GM18499 (cell line): ENCODE data around the gene FMNL1.

Experiments used
- ATAC-seq: cut with Tn5 transposase; IDR thresholded peaks from one replicate; pipeline ENCODE4 v1.9.1; 2021; ENCODE audit warnings: moderate number of reproducible peaks; ENCODE audit not compliant: insufficient read depth, unreplicated experiment

Gene FMNL1

DNA sequence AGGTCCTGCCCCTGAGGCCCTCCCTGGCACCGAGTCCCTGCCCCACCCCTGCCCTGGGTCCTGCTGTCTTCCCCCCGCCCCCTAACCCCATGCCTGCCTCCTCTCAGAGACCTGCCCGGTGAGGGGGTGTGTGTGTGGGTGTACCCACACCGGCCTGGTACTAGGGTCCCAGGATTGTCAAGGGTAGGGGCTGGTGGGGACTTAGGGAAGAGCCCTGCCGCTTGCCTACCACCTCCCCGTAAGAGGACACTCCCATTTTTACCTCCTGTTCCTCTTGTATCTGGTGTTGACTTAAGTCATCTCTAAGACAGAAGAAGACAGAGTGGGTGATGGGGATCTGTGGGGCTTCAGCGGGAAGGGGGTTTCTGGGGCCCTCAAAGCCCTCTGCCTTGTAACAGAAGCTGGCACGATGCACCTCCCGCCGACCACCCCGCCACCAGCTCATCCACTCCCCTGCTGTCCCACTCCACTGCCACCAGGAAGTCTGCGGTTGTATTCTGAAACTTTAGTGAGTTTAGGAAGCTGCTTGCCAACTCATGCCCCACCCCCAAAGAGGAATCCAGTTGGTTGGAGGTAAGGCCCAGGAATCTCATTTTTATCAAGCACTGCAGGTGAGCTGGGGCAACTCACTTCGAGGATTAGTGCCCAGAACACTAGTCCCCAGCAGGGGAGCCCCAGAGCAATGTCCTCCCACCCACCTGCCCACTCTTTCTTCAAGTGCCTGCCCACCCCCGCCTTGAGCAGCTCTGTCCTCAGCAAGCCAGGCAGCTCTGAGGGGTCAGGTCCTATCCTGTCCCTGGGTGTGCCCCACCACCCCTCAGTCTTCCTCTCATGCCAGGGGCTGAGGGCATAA lies 34.7 kb downstream of the FMNL1 start:
- ATAC-seq, result no peak

DNA sequence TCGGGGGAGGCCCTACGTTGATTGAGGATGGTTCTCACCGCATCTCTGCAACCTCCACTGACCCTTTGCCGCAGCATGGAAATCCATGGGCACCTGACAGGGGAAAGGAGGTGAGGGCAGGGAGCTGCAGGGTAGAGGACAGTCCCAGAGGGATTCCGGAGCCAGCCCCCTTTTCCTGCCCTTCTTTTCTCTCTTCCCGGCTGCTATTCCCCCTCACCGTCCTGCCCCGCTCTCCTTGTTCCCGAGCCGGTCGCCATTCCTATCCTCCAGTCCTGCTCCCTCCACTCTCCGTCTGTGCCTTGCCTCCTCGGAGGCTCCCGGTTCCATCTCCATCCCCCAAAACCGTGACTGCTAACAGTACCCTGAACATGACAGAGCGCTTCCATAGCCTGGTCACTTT lies 35.4 kb downstream of the FMNL1 start:
- no peak for ATAC-seq

DNA sequence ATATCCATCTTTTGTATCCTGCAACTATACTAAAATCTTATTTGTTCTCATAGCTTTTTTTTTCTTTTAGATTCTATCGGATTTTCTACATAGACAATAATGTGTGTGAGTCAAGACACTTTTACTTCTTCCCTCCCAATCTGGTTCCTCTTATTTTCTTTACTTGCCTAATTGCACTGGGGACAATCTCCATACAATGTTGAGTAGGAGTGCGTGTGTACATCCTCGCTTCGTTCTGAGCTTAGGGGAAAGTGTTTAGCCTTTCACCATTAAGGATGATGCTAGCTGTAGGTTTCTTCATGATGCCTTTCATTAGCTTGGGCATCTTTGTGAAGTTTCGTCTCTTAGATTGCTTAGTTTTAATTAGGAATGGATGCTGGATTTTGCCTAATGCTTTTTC lies 37.3 kb downstream of the FMNL1 start:
- ATAC-seq, result no peak

DNA sequence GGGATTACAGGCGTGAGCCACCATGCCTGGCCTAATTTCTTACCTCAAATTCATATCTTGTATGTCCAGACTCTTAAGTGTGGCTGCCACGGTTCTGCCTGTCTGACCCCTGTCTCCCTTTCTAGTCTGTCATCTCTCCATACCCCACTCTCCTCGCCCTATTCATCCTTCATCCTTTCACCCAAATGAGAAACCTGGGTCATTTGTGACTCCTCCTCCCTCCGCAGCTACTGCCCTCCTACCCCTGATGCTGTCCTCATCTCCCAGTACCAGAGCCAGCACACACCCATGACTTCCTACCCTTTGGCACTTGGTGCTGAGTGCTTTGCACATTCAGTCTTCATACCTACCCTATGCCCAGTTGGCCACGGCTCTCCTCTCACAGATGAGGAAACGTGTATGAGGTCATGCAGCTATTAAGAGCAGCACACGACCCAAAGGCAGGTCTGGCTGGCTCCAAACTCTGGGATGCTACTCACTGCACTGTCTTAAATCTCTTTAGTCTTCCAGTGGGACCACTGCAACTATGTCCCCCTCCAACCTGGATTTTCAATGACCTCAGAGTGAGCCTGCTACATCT lies 38.6 kb downstream of the FMNL1 start:
- no peak for ATAC-seq

DNA sequence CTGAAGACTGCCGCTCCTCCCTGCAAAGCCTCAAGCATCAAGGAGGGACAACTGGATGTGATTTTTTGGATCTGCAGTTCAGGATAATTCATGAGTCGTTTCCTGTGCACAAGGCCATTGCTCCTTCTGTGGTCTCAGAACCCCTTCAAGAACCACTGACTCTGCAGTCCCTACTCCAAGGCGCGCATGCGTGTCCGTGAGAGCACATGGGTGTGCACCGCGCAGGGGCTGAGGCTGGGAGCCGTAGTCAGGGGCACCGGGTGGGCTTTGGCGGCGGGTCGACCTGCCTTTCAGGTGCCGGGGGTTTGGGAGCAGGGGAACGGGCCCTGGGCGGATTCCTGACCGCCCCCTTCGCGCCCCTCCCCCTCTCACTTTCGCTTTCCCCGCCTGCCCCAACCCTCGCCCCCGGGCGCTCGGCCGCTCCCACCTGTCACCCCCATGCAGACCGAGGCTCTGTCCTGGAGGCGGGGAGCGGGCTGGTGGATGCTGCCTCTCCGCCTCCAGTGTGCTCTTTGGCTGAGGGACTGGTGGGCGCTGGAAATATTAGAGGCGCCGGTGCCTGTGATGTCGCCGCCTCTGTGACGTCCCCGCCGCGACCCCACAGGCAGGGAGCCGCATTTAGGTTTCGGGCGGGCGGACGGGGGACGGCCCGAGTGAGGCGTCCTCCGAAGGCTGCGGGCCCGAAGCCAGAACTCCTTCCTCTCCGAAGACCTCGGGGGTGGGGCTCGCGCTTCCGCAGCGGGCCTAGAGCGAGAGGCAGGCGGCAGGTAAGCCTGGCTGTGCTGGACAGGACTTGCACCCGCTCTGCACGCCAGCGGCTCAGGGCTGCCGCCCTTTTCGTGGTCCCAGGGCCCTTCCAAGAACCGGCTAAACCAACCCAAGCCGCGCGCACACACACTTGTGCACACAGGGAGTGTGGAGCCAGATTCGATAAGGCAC lies 40.2 kb downstream of the FMNL1 start, which contains the start of gene SPATA32:
TSS of gene SPATA32 (minus strand) at position 518 of the 939 bp plus-strand sequence. CDS start at position 440, 78 bp downstream.
- no peak for ATAC-seq

DNA sequence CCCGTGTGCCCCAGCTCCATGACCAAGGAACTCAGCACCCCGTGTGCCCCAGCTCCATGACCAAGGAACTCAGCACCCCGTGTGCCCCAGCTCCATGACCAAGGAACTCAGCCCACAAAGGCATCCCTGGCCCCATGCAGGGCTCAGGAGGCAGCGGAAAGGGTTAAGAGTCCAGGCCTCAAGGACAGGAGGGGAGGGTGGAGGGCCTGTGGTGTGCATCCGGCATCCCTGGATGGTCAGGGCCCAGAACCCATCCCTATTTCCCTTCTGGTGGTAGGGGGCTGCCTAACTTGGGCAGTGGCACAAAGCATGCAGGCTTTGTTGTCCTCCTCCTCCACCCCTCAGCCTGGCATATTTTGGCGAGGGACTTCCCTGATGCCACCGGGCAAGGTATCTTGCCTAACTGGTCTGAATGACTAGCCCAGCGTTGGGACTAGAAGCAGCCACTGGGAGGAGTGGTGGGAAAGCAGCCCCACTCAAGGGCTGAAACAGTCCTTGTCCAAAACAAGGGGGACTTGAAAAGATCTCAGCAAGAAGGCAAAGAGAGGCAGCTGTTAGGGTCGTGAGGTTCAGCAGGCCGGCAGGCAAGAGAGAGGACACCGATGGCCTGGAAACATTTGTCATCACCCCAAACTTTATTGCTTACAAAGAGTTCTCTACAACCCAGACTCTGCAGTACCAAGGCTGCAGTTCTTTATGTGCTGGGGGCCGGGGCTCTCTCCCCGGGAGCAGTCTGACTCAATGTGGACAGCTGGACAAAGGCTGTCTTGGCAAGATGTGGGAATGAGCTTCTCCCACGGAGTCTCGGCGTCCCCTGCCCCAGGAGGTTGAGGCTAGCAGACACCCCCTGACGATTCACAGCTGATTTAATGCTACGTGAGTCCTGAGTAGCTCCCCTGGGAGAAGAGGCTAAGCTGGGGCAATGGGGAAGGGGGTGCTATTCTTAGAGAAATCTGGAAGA lies 41.1 kb downstream of the FMNL1 start:
- ATAC-seq, result no peak

DNA sequence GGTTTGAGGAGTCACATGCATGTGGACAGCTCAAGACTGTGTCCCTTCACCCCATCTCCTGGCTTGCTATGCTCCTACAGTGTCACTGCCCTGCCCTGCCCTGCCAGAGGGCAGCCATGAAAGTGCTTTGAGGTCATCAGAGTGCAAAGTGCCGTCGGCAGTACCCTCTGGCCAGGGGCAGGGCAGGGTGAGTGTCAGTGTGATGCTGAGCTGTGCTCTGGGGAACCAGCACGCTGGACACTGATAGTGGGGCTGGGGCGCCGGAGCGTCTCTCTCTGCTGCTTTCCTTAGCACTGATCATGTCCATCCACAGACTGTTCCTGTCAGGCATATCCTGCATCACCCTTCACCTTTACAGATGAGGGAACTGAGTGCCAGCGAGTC lies 41.8 kb downstream of the FMNL1 start:
- no peak for ATAC-seq

DNA sequence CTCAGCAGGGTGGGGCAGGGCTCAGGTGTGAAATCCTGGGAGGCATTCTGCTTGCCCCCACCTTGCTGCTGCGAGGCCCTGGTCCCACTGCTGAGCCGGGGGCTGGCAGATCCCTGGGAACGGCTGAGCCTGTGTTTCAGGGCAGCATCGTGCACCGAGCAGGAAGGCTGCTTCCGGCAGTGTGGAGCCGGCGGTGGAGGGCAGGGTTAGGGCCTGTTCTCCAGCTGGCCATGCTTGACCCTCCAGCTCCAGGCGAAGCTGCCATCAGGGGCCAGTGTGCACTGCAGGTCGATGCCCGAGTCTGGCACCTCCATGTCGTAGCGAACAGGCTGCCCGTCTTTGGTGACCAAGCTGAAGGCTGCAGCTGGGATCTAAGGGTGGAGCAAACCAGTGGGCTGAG lies 42.7 kb downstream of the FMNL1 start:
- no peak for ATAC-seq

DNA sequence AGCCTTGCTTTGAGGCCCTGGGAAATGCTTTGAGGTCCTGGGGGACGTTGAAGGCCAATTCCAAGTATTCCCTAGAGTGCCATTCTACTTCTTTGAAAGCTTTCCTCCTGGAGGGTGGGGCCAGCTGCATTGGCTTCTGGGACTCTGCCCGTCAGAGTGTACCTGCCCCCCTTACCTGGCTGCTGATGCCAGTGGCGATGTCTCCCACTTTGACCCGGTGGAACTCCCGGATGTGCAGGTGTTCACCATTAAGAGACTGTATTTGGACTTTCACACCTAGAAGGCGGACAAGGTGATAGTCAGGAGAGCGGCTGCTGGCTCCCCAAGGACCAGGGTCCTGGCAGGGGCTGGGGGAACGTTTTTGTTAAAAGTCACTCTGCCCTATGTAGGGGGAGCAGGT lies 43.3 kb downstream of the FMNL1 start:
- no peak for ATAC-seq

DNA sequence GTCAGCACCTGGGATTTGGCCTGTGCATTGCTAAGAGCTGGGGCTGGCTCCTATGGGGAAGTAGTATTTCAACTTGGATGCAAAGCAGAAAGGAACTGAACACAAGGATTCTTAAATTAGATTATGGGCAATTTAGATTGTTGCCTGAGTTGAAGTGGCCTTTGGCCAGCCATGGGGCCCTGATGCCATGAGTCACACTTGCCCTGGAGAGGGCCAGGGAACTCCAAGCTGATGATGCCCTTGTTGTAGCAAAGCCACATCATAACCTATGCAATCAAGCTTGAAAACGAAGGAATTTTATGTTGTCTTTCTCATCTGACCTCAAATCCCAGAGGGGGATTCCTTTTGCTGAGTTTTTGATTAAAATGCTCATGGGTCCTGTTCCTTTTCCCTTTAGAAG lies 44.1 kb downstream of the FMNL1 start:
- ATAC-seq, result no peak

DNA sequence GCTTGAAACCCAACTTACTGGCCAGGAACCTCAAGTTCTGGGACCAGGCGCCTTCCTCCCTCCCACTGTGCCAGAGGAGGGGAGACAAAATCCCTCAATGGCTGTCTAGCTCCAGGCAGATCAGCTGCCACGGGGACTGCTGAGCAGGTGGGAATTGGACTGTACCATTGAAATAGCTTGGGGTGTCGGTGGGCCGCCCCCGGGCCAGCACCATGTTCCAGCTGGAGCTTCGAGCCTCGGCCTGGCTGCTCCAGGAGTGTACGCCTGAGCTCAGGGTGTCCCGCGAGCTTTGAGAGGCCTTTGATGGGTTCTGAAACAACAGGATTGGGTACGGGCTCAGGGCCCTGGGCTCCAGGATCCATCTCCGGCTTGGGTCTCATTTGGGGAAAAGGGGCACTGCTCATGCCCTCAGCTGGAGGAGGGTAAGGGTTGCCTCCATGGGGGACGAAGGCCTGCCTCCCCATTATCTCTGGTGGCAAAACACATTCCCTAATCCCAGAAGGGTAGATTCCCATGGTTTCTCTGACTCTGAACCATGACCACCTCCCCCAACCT lies 44.8 kb downstream of the FMNL1 start:
- no peak for ATAC-seq

DNA sequence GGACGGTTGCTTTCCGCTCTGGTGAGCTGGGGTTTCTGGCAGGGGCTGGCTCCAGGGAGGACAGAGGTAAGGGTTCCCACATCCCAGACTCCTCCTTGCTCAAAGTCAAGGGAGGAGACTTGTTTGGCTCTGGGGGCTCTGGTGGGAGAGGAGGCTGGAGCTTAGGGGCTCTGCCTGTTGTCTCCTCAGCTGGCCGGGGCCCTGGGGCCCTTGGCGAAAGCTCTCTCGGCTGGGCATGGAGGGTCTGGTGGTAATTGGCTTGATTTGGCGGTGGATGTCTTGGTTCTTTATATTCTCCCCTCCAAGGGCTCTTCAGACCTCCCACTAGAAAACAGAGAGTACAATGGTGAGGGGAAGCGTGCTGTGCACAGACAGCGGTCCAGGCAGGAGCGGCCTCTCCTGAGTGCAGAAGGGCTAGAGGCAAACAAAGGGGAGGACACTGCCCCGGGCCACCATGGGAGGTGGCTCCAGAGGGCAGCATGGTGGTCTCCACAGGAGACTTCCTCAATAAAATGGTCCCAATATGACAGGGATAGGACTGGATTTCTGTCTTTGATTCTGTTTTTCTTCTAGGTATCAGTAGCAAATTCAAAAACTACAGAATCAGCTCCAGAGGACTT lies 45.9 kb downstream of the FMNL1 start:
- ATAC-seq, result no peak

DNA sequence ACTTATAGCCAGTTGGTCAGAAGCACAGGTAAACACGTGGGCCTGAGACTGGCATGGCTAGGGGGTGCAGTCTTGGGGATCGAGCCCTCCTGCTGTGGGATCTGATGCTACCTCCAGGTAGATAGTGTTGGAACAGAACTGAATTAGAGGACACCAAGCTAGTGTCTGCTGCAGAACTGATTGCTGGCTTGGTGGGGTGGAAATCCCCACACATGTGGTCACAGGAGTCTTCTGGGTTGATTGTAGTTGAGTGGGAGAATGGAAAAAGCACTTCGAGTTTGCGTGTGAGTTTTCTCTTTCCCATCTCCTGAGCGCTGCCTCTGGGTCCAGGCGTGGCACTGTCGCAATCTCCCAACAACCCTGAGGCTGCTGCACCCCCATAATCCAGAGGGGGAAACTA lies 48.2 kb downstream of the FMNL1 start:
- no peak for ATAC-seq

DNA sequence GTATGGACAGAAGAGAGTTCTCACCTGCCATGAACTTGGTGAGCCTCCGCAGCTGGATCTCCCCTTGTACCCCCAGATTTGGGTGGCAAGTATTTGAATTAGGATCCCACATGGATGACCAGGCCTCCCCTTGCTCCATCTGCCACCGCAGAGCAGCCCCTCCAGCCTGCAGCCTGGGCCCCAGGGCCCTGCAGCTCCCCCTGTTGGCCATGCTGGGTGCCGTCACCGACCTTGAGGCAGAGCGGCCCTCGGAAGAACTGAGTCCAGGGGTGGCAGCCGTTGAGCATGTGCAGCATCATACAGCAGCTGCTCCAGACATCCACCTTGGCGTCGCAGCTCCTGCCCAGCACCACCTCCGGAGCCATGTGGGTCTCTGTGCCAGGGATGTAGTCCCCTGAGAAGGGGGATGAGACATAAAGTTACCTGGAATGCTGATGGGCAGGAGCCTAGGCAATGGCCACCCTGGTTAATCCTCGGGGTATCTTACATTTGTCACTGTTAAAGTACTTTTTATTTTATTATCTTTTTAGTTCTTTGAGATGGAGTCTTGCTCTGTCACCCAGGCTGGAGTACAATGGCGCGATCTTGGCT lies 49.2 kb downstream of the FMNL1 start:
- ATAC-seq, result no peak

DNA sequence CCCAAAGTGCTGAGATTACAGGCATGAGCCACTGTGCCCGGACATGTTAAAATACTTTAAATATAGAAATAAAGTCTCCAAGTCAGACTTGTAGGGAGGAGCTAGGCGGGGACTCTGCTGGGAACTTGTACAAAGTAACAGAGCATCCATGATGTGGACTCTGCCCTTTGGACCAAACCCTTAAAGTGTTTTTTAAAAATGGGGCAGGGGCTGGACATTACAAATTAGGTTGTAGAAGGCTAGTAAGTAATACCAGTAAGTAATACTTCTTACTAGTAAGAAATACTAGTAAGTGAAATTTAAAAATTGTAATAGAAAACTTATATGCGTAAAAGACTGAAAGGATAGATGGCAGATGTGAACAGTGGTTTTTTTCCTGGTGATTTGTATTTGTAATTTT lies 49.9 kb downstream of the FMNL1 start:
- no peak for ATAC-seq

DNA sequence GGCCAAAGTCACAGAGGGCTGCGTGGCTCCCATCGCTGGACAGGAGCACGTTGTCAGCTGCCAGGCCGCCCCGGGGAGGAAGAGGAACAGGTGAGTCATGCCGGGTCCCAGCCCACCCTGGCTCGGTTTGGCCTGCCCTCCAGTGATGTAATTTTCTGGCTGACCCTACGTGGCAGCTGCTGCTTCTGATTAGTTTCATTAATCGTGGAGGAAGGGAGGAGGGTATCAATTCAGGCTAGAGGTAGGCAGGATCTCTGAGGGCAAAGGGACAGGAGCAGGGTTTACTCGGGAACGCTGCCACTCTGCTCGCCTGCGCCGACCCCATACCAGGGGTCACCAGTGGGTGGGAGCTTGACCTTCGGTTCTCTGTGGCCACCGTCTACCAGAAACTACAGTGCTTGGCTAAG lies 51.9 kb downstream of the FMNL1 start:
- no peak for ATAC-seq

DNA sequence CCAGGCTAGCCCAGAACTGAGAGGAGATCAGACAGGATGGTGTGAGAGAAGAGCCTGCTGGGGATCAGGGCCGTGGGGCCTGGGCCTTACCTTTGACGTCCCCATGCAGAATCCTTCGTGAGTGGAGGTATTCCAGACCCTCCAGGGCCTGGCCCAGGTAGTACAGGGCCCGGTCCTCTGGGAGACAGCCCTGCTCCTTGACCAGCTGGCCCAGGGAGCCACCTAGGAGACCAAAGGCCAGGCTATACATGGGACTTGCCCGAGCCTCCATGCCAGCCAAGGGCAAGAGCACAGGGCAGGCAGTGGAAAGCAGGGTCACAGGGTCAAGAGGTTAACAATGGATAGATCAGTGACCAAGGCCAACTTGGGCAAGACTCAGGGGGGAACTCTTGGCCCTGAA lies 52.3 kb downstream of the FMNL1 start:
- ATAC-seq, result no peak

DNA sequence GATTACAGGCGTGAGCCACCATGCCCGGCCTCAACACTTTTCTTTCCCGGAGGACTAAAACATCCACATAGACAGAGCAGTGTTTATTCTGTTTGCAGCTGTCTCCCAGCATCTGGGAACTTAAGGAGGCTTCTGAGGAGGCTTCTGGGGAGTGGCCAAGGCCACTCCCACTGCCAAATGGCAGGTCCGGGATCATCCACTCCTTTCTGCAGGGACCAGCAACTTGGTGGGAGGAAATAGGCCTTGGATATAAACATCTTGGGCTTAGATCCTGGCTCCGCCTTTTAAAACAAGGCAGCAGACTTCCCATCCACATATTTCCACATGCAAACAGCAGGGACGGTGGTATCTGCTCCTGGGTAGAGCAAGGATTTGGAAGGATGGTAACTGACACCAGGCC lies 54.3 kb downstream of the FMNL1 start:
- no peak for ATAC-seq
